Loucy (cell line): ENCODE measurements around the gene HYAL4.

Source experiments
- H2AFZ ChIP-seq: fragments of 200-600 bp; sonication (generic); 2 replicates; pipeline ENCODE4 v1.6.0; 2016; ENCODE audit warnings: antibody characterized with exemption, mild to moderate bottlenecking, low read length, moderate library complexity
- H3F3A ChIP-seq: fragments of 200-600 bp; 2 replicates; pipeline ENCODE4 v1.6.0; 2016; ENCODE audit warnings: antibody characterized with exemption, low read depth, mild to moderate bottlenecking
- H3K27me3 ChIP-seq: fragments of 200-600 bp; sonication (generic); 2 replicates; pipeline ENCODE4 v1.6.1; 2014; ENCODE audit warnings: low read length, mild to moderate bottlenecking; ENCODE audit not compliant: insufficient read depth, poor library complexity, severe bottlenecking
- H3K36me3 ChIP-seq: fragments of 200-600 bp; sonication (generic); 2 replicates; pipeline ENCODE4 v1.6.1; 2016; ENCODE audit warnings: low read length; ENCODE audit not compliant: insufficient read depth
- H3K4me1 ChIP-seq: fragments of 200-600 bp; sonication (generic); 2 replicates; pipeline ENCODE4 v1.5.1; 2014; ENCODE audit warnings: low read length, mild to moderate bottlenecking; ENCODE audit not compliant: insufficient read depth, poor library complexity, severe bottlenecking
- H3K4me2 ChIP-seq: fragments of 200-600 bp; sonication (generic); 2 replicates; pipeline ENCODE4 v1.6.0; 2014; ENCODE audit warnings: antibody characterized with exemption, low read length, low read depth, mild to moderate bottlenecking; ENCODE audit not compliant: poor library complexity, severe bottlenecking
- H3K4me3 ChIP-seq: fragments of 200-600 bp; sonication (generic); 2 replicates; pipeline ENCODE4 v1.5.1; 2014; ENCODE audit warnings: low read length, mild to moderate bottlenecking, mixed read lengths; ENCODE audit not compliant: poor library complexity, severe bottlenecking
- H3K79me2 ChIP-seq: fragments of 200-600 bp; sonication (generic); 2 replicates; pipeline ENCODE4 v1.6.1; 2014; ENCODE audit warnings: low read length; ENCODE audit not compliant: insufficient read depth
- H3K9ac ChIP-seq: fragments of 200-600 bp; sonication (generic); 2 replicates; pipeline ENCODE4 v1.6.0; 2014; ENCODE audit warnings: mild to moderate bottlenecking, low read depth, low read length, moderate library complexity; ENCODE audit not compliant: poor library complexity, severe bottlenecking
- H3K9me2 ChIP-seq: fragments of 200-600 bp; sonication (generic); replicated peaks from 2 replicates; pipeline ENCODE4 v1.6.1; 2016; ENCODE audit warnings: low read depth, low read length, mixed read lengths
- H3K9me3 ChIP-seq: fragments of 200-600 bp; sonication (generic); 2 replicates; pipeline ENCODE4 v1.6.1; 2014; ENCODE audit warnings: mild to moderate bottlenecking, antibody characterized with exemption, low read length, low read depth; ENCODE audit not compliant: insufficient read depth
- H4K20me1 ChIP-seq: fragments of 200-600 bp; sonication (generic); 2 replicates; pipeline ENCODE4 v1.6.0; 2014; ENCODE audit warnings: antibody characterized with exemption, low read length, mild to moderate bottlenecking; ENCODE audit not compliant: insufficient read depth, poor library complexity, severe bottlenecking
- CTCF ChIP-seq: fragments of 200-600 bp; sonication (generic); conservative IDR thresholded peaks from 2 replicates; pipeline ENCODE4 v1.5.1; 2014; ENCODE audit warnings: mild to moderate bottlenecking, antibody characterized with exemption, low read length
- EZH2phosphoT487 ChIP-seq: fragments of 200-600 bp; IDR thresholded peaks from 2 replicates; pipeline ENCODE4 v1.6.1; 2018; ENCODE audit warnings: antibody characterized with exemption, mild to moderate bottlenecking, moderate library complexity, borderline replicate concordance

HYAL4 gene

DNA sequence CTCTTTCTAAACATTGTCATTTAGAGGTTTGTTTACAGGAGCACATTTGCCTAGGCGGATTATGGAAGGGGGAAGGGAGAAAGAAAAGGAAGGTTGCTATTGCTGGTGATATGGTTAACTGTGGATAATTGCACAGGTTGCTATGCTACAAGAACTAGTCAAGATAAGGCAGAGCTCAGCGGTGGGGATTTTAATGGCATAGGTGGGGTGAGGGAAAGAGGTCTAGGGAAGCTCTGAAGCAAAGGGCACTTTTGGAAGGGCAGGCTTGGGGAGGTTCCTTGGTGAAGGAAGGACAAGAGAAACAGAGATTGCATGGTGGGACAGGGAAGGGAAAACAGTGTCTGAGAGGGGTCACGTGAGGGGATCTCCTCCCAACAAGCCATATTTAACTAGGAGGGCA, 19.5 kb downstream of the HYAL4 start:
- Histone ChIP-seq H3K9me3 (no peaks in the 10 kb centered on the region), H3K4me3 (no peak overlapping the region), H3K79me2 (no peaks in the 10 kb centered on the region), H3K4me2 (no peak overlapping the region), H3K9ac (no peak overlapping the region), H4K20me1 (no peaks in the 10 kb centered on the region), H3K27me3 (no peaks in the 10 kb centered on the region), H3K9me2 (no peaks in the 10 kb centered on the region), H3K4me1 (no peaks in the 10 kb centered on the region), H2AFZ (peak overlapping the region; percentile 4; the same call in 1 of the 2 replicates), H3F3A (no peaks in the 10 kb centered on the region), H3K36me3 (no peaks in the 10 kb centered on the region)
- TF ChIP-seq EZH2phosphoT487 (no peak), CTCF (no peak)

DNA sequence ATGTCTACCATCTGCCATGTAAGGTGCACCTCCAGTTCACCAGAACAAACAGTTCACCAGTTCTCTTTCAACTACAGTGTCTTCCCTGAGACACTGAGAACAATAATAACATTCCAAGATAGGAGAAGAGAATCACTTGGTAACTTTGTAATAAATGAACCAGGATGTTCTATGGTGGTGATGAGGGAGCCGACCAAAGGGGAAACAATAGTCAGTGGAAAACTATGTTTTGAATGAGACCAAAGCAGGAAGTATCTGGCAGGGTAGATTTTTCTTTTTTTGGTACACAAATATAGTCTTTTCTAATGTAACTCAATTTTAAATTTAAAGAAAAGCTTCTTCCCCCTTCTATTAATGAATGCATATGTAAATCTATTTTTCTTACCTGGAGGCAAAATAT, 20.0 kb downstream of the HYAL4 start:
- Histone ChIP-seq H3F3A (no peaks in the 10 kb centered on the region), H2AFZ (peak overlapping the region; percentile 64; the same call in 1 of the 2 replicates), H3K27me3 (no peaks in the 10 kb centered on the region), H3K36me3 (no peaks in the 10 kb centered on the region), H3K9ac (no peak overlapping the region), H3K9me2 (no peaks in the 10 kb centered on the region), H3K4me2 (no peak overlapping the region), H3K4me1 (no peaks in the 10 kb centered on the region), H3K9me3 (no peaks in the 10 kb centered on the region), H4K20me1 (no peaks in the 10 kb centered on the region), H3K4me3 (no peak overlapping the region), H3K79me2 (no peaks in the 10 kb centered on the region)
- TF ChIP-seq EZH2phosphoT487 (no peak), CTCF (no peak)

GRCh38 chr7:123865517-123866117, 20.6 kb downstream of the HYAL4 start:
- Histone ChIP-seq H3F3A (no peaks in the 10 kb centered on the region), H2AFZ (no peak overlapping the region), H3K9ac (no peak overlapping the region), H3K36me3 (no peaks in the 10 kb centered on the region), H4K20me1 (no peaks in the 10 kb centered on the region), H3K4me2 (no peak overlapping the region), H3K9me2 (no peaks in the 10 kb centered on the region), H3K79me2 (no peaks in the 10 kb centered on the region), H3K9me3 (no peaks in the 10 kb centered on the region), H3K4me3 (no peak overlapping the region), H3K4me1 (no peaks in the 10 kb centered on the region), H3K27me3 (no peaks in the 10 kb centered on the region)
- peak; percentile 77 for TF ChIP-seq CTCF
- TF ChIP-seq EZH2phosphoT487, result no peak
